GM12891 (cell line): ENCODE results near the gene ETS2.

ENCODE experiments used
- DNase-seq: peaks from one replicate; pipeline ENCODE4 v3.0.0; 2011; ENCODE audit warnings: low spot score; ENCODE audit not compliant: insufficient read length
- FAIRE-seq: peaks from 2 replicates; lab custom pipeline; 2011; peaks lifted over from hg19 to GRCh38; lab: Jason Lieb, UNC
- PAX5 ChIP-seq: IDR thresholded peaks from 2 replicates; pipeline ENCODE4 v1.6.1; 2011; ENCODE audit warnings: low read length, moderate library complexity, mild to moderate bottlenecking; ENCODE audit not compliant: insufficient read depth, severe bottlenecking
- POLR2A ChIP-seq: IDR thresholded peaks from 2 replicates; pipeline ENCODE4 v1.6.1; 2011; ENCODE audit warnings: low read depth, low read length, control low read depth
- POLR2AphosphoS5 ChIP-seq: IDR thresholded peaks from 2 replicates; pipeline ENCODE4 v1.6.1; 2011; ENCODE audit warnings: low read depth, low read length, control low read depth
- POU2F2 ChIP-seq: IDR thresholded peaks from 2 replicates; pipeline ENCODE4 v1.6.1; 2011; ENCODE audit warnings: low read depth, mild to moderate bottlenecking, control low read depth, low read length, moderate library complexity
- SPI1 ChIP-seq: IDR thresholded peaks from 2 replicates; pipeline ENCODE4 v1.6.1; 2011; ENCODE audit warnings: low read depth, low read length, control low read depth
- TAF1 ChIP-seq: IDR thresholded peaks from 2 replicates; pipeline ENCODE4 v1.6.1; 2011; ENCODE audit warnings: low read depth, low read length, control low read depth

Gene ETS2

DNA sequence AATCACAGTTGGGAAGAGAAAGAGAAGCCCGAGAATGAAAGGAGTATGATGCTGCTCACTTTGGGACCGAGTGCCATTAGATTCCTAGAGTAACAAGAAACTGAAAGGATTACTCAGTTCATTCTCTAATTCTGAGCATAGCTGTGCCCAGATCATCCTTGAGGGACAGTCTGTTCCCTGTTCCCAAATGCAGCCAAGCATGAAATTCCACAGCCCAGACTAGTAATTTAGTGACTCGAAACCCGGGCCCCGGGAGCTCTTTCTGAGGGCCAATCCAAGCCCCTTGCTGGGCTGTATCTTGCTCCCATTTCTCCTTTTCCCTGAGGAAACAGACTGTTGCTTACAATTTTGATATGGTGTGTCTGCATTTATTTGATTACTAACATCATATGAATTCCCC lies 30.0 kb upstream of the ETS2 start:
- FAIRE-seq (no peak), DNase-seq (no peak)
- TF ChIP-seq TAF1 = no peak
- TF ChIP-seq POU2F2 = no peak
- TF ChIP-seq SPI1 = no peak
- no peak for TF ChIP-seq POLR2AphosphoS5
- no peak for TF ChIP-seq POLR2A
- no peak for TF ChIP-seq PAX5

DNA sequence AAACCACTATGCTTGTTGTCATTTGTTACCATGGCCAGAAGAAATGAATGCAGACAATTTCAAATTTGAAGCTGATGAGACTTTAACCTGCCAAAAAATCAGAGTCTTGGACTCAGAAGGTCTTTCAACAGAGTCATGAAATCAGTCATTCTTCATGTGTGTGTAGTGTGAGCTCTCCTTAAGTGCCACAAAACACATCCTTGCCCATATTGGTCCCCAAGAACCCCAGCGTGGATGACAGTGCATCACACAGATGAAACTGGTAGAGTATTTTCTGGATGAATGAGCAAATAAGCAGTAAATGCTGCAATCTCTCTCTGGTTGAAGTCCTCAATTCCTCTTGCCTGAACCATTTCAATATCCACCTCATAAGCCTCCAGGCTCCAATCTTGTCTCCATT lies 28.7 kb upstream of the ETS2 start:
- no peak for FAIRE-seq
- TF ChIP-seq PAX5 = no peak
- no peak for TF ChIP-seq POU2F2
- TF ChIP-seq TAF1 = no peak
- TF ChIP-seq SPI1 = no peak
- TF ChIP-seq POLR2A = no peak
- TF ChIP-seq POLR2AphosphoS5 = no peak

GRCh38 chr21:38777531-38777930 lies 28.2 kb upstream of the ETS2 start:
- DNase-seq (no peak), FAIRE-seq (no peak)
- no peak for TF ChIP-seq POLR2A
- no peak for TF ChIP-seq SPI1
- no peak for TF ChIP-seq POLR2AphosphoS5

More for the DNA sequence above, 28.7 kb upstream of the ETS2 start:
- no peak for DNase-seq

DNA sequence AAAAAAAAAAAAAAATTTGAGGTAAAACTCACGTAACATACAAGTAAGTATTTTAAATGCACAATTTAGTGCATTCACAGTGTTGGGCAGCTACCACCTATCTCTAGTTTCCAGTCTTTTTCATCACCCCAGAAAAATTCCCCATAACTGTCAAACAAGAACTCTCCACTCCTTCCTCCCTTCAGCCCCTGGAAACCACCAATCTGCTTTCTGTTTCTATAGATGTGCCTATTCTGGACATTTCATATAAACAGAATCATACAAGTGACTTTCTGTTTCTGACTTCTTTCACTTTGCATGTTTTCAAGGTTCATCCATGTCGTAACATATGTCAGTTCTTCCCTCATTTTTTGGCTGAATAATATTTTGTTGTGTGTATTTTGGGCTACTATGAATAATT lies 24.9 kb upstream of the ETS2 start:
- DNase-seq = no peak
- no peak for TF ChIP-seq POU2F2
- no peak for TF ChIP-seq TAF1
- TF ChIP-seq PAX5 = no peak
- TF ChIP-seq SPI1 = no peak
- TF ChIP-seq POLR2AphosphoS5 = no peak
- TF ChIP-seq POLR2A = no peak
- no peak for FAIRE-seq

- TF ChIP-seq POLR2A = no peak
- no peak for TF ChIP-seq SPI1
- no peak for TF ChIP-seq TAF1
- TF ChIP-seq PAX5 = no peak
- no peak for TF ChIP-seq POLR2AphosphoS5
- TF ChIP-seq POU2F2 = no peak
- no peak for DNase-seq
- FAIRE-seq = no peak
These were observed 21.1 kb upstream of the ETS2 start for GRCh38 chr21:38784458-38785266.

- no peak for TF ChIP-seq POLR2AphosphoS5
- TF ChIP-seq PAX5 = no peak
- no peak for TF ChIP-seq SPI1
- TF ChIP-seq POLR2A = no peak
- no peak for TF ChIP-seq TAF1
- no peak for TF ChIP-seq POU2F2
- DNase-seq = no peak
- no peak for FAIRE-seq
These were observed 20.2 kb upstream of the ETS2 start for GRCh38 chr21:38785483-38785882.

DNA sequence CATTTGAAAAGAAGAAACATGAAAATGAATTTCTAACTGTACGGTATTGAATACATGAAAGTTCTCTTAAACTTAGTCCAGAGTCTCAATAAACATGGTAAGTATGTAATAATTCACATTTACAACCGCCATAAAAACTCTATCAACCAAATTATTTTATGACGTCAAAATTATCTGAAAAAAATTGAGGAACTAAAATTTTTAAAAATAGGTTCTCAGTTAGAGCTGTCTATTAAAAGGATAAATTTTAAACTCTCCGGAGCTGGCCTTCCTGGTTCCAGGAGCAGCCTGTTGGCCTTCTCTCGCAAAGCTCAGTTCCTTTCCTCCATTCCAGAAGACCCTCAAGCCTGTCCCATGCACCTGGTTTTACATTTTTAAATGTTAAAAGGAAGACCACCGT lies 18.7 kb upstream of the ETS2 start:
- no peak for FAIRE-seq
- DNase-seq = no peak
- TF ChIP-seq POU2F2 (no peak), PAX5 (no peak), TAF1 (no peak), POLR2A (no peak), POLR2AphosphoS5 (no peak), SPI1 (no peak)

DNA sequence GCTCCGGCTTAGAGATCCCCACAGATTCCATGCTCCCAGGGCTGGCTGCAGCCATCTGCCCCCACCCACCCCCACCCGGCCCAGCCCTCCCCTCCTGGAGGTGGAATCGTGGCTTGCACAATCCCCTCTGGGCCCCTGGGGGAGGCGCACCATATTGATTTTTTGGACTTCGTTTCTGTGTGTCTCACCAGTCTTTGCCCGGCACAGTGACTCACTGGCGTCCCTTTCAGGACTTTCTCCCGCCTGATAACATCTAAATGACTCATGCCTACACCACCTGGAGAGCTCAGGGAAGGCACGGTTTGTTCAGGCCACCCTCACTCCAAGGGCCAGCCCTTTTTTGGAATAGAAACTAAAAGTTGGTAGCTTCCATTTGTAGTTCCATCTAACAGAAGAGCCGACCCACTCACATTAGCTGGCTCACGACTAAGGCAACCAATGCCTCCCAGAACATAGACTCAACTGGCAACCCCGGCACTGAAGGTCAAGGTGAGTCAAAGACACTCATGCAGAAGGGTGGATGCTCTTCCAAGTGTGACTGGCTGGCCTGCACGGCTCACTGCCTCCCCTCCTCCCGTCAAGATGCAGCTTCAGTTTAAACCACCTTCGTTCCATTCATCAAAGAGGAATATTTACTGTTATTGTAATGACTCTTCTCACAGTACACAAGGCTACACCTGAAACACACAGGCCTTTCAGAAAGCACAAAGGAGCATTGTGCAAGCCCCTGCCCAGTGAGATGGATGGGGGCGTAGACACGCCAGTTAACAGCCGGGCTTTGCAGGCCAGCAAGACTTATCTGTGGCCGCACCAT lies 18.1 kb upstream of the ETS2 start:
- no peak for DNase-seq
- FAIRE-seq = no peak
- TF ChIP-seq PAX5 = peak; percentile 4
- TF ChIP-seq SPI1 = no peak

DNA sequence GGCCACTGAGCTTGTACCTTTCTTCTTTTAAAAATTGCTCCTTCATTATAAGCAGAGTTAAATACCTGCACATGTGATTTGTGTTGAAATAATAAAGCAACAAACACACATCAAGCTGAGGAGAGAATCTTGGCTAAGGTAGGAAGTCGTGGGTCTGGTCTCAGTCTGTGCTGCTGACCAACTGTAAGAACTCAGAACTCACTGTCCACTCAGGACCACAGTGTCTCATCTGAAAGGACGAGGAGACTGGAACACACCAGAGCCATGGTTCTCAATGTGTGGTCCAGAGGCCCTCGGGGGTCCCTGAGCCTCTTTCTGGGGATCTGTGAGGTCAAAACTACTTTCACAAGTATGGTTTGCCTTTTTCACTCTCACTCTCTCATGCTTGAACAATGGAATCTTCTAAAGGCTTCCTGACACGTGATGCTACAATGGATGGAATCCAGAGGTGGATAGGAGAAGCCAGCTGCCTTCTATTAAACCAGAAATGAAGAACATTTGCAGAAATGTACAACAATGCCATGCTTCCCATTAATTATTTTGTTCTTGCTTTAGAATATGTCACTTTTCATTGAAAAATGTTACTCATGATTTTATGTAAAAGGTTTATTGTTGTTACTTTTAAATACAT lies 17.3 kb upstream of the ETS2 start:
- no peak for TF ChIP-seq POLR2A
- no peak for TF ChIP-seq TAF1
- TF ChIP-seq POU2F2 = no peak
- TF ChIP-seq SPI1 = no peak
- TF ChIP-seq PAX5 = no peak
- TF ChIP-seq POLR2AphosphoS5 = no peak
- DNase-seq = no peak
- no peak for FAIRE-seq

DNA sequence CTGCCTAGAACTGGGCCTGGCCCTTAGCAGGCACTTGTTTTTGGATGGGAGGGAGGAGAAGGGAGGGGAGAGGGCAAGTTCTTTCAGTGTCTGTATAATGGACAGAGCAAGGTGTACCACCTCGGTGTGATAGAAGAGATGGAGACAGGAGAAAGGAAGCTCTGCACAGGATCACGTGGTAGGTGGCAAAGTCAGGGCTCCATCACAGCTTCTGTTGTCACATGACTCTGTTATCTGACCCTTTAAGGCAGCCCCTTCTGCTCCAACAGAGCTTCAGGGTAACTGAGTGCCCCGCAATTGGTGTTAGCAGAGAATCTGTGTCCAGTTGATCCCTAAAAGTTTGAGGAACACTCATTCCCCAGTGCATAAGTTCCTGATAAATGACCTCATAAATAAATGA lies 16.5 kb upstream of the ETS2 start:
- TF ChIP-seq TAF1 = no peak
- TF ChIP-seq PAX5 = no peak
- no peak for TF ChIP-seq POLR2AphosphoS5
- TF ChIP-seq POLR2A = no peak
- no peak for TF ChIP-seq POU2F2
- no peak for TF ChIP-seq SPI1
- FAIRE-seq = no peak
- DNase-seq = no peak

GRCh38 chr21:38790059-38790458 lies 15.7 kb upstream of the ETS2 start:
- FAIRE-seq (no peak), DNase-seq (no peak)
- TF ChIP-seq POLR2A = no peak
- TF ChIP-seq POU2F2 = no peak
- no peak for TF ChIP-seq SPI1
- no peak for TF ChIP-seq PAX5
- TF ChIP-seq POLR2AphosphoS5 = no peak
- TF ChIP-seq TAF1 = no peak
